GM21381 (cell line): ENCODE results near the gene DCLK3.

Source experiments
- ATAC-seq: cut with Tn5 transposase; IDR thresholded peaks from one replicate; pipeline ENCODE4 v1.9.1; 2021; ENCODE audit warnings: mild to moderate bottlenecking, moderate library complexity; ENCODE audit not compliant: unreplicated experiment

Gene DCLK3, protein sequence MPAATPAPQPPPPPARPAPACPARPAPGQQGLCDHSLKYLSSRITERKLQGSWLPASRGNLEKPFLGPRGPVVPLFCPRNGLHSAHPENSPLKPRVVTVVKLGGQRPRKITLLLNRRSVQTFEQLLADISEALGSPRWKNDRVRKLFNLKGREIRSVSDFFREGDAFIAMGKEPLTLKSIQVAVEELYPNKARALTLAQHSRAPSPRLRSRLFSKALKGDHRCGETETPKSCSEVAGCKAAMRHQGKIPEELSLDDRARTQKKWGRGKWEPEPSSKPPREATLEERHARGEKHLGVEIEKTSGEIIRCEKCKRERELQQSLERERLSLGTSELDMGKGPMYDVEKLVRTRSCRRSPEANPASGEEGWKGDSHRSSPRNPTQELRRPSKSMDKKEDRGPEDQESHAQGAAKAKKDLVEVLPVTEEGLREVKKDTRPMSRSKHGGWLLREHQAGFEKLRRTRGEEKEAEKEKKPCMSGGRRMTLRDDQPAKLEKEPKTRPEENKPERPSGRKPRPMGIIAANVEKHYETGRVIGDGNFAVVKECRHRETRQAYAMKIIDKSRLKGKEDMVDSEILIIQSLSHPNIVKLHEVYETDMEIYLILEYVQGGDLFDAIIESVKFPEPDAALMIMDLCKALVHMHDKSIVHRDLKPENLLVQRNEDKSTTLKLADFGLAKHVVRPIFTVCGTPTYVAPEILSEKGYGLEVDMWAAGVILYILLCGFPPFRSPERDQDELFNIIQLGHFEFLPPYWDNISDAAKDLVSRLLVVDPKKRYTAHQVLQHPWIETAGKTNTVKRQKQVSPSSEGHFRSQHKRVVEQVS

DNA sequence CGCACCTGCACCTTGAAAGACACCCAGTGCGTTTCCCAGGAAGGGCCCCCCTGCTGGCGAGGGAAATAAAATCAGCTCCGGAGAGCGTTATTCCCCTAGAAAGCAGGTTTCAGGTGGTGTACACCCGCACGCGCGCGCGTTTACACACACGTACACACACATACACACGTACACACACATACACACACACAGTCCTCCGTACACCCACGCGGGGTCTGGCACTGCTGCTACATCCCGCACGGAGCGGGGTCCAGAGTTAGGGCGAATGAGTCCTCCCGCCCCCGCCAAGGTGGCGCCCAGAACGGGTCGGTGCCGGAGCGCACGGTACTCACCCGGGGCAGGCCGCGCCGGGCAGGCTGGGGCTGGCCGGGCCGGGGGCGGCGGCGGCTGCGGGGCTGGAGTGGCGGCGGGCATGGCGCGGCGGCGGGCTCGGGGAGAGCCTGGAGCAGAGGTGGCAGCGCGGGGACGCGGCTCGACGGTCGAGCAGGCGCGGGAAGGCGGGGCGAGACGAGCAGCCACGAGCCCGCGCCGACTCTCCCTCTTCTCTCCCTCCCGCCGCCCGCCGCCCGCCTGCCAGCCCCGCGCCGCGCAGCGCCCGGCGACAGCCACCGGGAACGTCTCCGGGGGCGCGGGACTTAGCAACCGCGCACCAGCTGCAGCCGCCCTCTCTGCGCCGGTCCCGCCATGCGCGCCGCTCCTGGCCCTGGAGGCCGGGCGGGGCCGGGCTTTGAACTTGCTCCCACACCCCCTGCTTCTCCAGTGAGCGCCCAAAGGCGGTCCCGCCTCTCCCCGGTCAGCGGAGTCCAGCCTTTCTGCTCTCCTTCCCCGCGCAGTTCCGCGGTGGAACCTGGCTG is at the start of gene DCLK3:
TSS of gene DCLK3 (minus strand) at position 704 of the 854 bp plus-strand sequence. CDS start at position 414, 290 bp downstream.
- no peak for ATAC-seq

DNA sequence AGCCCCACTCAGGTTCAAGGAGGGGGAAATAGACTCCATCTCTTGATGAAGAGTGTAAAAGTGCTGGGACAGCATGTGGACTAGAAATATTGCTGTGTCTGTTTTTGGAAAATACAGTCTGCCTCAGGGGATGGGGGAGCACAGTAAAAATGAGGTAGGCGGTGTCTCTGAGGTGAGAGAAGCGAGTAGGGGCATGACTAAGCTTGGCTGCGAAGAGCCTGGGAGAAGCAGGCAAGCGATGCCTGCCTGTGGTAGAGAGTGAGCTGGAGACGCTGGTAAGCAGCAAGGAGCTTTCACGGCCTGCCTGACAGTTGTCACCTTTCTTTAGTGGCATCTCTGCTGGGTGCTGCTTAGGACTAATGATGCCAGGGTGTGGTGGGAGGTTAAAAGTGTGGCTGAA is 49.0 kb upstream of the DCLK3 start:
- no peak for ATAC-seq

DNA sequence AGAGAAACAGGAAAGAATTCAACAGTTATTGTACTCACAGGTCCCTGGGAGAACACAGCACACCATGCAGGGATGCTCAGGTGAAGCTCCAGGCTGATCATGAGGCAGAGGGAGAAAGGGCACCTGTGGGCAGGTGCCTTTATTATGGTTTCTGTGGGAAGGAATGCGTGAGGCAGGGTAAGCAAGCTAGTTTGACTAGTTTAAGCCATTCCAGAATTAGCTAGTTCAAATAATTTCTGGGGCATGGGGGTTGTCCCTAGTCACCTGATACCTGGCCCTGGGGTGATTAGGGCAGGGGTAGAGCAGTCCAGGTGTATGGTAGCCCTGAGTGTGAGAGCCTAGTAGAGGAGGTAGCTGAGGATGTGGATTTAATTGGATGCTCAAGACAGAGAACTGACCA is 47.9 kb upstream of the DCLK3 start:
- no peak for ATAC-seq

DNA sequence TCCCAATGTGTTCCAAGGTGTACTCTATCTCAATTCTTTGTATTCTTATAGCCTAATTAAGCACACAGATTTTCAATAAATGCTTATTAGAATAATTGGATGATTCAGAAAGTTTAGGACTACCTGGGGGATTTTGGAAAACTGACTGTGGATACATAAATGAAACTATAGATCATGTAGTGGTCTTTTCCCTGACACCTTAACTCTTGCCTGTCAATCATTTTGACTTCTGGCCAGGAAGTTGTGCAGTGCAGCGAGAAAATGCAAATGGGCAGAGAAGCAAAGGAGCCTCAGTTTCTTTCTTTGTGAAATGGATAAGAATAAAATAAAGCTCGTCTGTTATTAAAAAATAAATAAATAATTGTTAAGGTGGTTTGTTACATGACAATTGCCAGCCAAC is 47.4 kb upstream of the DCLK3 start:
- ATAC-seq = no peak

DNA sequence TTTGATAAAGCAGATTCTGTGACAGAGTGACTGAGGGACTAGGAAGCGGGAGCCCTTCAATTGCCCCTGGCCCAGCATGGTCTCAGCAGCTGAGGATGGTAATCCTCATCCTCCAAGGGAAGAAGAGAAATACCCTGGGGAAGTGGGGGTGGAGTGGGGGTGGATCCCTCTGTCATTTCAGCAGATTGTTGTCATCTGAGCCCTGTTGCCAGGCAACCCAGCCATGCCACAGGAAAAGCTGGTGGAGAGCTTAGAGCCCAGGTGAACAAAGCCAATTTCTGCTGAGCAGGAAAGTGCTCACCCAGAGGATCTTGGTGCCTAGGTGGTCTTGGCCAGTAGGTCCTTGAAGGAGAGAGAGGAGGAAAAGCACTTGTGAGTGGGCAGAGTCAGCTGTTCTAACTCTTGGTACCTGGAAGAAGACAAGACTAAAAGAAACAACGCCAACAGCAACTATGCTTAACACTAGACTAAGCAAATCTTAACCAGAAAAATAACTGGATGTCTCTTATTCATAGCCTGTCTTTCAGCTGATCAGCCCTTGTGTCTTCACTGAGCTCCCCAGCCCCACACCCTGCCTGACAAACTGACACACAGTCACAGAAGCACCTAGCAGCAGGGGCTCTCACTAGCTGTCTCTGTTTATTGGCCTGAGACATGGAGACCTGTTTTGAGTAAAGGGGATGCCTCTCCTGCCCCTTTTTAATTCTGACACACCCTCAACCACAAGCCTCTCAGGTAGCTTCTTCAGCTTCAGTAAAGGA is 40.1 kb upstream of the DCLK3 start:
- no peak for ATAC-seq

DNA sequence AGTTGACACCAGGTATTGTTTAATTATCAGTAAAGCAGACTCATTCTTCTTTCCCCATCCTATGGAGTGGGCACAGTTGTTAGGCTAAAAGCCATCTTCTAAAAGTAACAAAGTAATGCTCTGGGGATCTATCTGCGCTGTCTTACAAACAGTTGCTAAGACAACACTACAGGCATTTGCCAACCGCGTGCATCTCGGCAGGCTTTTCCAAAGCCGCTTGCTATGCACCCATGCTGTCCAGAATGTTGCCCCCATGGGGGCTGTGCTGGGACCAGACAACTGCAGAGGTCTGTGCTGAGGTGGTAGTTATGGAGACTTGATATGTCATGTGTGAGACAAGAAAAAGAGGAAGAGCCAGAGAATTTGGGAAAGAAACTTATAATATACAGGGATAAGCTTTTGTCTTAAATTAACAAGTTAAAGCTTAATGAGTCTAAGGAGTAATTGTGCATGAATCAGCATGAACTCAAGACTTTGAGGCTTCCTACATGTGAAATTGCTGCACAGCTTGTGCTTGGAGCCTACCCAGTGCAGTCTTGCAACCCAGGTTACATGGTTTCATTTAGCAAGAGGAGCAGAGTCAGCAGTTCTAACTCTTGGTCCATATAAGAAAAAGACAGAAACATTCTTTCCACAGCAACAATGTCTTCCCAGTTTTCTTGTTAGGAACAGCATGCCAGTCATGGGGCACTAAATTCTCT is 38.9 kb upstream of the DCLK3 start:
- no peak for ATAC-seq

DNA sequence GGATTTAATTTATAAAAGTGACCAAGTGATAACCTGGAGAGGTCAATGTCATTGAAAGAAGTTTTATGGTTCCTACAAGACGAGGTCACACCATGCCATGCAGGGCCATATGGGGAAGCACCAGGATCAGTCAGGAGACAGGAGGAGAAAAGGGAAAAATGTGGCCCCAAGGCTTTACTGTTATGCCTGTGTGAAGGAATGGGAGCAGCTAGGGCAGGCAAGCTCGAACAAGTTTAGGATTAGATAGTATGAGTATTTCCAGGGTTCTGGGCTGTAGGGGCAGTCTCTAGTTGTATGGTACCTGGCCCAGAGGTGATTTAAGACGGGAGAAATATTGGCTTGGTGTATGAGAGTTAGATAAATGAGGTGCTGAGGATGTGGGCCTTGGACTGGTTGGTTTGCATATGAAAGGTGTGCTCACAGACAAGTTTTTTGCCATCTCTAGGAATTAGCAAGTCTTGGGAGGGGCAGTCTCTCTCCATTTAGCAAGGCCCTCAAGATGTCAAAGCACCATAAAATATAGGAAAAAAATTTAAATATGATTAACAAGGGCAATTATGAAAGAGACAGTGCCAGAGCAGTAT is 36.3 kb upstream of the DCLK3 start:
- ATAC-seq = no peak

DNA sequence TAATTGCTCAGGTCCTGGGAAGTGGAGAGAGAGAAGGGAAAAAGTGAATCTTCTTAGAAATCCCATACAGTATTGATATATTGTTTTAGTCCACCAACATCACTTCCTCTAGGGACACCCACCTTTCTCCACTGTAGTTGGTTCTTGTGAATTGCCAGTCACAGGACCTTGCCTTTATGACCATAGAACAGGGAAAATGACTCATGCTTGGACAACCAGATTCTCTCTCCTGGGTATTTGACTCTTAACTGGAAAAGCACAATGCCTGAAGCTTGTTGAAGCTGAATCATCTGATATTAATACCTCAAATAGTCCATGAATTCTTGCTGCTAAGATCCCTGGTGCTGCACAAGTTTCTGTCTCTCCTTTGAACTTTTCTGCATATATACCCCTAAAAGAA is 32.5 kb upstream of the DCLK3 start:
- ATAC-seq = no peak

DNA sequence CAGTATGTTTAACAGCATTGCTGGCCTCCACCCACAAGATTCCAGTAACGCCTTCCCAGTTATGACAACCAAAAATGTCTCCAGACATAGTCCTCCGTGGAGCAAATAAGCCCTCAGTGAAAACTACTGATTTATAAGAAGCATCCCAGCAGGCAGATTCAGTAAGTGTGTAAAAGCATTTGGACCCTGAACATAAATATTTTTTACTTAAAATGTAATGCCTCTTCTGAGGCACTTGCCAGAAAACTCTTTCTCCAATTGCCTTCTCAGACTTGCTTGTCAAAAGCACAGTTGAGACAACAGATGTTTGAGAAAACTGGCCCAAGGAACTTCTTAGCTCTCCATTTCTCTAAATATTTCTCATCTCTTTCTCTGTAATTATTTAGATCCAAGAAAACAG is 31.8 kb upstream of the DCLK3 start:
- no peak for ATAC-seq

DNA sequence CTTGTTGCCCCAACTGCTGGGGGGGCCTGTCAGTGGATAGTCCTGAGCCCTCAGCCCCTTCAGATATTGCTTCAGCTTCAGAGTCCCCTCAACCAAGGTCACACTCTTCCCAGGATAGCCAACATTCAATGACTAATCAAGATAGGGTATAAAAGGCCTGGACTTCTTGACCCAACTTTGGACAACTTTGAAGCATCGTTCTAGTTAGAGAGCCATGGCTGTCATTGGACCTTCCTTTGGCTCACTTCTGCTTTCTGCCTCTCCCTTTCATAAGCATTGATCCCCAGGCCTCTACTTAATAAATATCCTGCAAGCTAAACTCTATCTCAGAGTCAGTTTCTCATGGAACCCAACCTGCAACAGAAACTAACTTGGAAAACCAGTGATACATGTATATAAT is 31.3 kb upstream of the DCLK3 start:
- ATAC-seq = no peak

DNA sequence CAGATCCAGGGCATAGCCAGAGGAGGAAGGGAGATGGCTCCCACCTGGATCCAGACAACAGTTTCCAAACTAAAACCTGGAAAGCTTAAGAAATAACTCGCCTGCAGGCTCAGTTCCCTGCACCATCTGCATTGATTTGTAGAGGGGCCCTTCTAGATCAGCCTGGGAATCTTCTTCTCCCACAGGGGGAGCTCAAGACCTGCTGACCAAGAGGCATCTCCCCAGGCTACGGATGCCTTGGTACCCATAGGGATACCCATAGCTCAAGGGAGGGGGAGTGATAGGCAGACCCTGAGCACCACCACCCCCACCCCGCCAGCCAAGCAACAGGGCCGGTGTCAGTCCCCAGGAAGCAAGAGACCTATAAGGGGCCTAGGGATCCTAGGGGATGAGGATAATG is 28.0 kb upstream of the DCLK3 start:
- no peak for ATAC-seq

DNA sequence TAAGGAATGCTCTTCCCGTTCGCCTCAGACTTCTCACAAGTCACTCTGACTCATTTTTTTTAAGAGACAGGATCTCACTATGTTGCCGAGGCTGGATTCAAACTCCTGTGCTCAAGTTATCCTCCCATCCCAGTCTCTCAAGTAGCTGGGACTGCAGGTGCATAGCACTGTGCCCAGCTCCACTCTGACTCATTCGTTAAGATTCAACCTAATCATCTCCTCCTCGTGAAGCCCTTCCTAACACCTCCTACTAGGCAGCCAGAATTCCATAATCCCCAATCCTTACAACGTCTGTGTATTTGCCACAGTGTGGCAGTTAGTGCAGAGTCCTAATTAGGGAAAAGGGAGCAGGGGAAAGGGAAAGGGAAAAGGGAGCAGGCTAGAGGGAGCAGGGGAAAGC is 26.4 kb upstream of the DCLK3 start:
- no peak for ATAC-seq

DNA sequence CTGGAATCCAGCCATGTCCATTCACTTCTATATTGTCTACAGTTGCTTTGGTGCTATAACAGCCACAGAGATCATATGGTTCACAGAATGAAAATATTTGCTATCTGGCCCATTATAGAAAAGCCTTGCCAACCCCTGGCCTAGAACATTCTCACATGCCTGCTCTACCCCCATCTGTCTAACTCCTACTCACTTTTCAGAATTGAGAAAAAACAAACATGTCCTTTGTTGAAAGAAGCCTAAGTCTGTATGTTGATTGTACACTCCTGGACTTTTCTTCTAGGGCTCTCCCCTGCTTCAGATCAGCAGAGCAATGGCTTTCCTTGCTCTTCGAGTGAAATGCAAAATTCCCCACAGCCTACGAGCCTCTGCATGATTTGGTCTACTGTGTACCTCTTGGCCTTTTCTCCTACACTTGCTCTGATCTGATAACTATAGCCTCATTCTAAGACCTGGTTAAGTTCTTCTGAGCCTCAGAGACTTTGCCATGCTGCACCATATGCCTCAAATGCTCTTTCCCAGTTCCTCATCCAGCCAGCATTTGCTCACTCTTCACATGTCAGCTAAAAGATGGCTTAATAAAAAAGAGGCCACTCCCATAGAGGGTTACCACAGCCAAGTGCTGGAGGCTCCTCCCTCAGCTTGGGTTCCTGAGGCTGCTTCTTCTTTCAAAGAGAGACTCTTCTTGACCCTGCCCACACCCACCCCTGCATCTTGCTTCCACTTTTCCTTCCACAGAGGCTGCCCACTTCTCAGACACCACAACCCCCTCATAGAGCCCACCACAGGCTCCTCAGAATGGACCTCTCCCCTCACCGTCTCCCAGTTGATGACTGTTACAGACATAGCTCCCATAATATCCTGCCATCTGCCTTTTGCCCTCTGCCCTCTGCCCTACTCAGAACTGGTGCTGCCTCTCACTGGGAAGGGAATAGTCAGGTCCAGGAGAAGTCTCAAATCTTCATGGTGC is 22.9 kb upstream of the DCLK3 start:
- no peak for ATAC-seq

DNA sequence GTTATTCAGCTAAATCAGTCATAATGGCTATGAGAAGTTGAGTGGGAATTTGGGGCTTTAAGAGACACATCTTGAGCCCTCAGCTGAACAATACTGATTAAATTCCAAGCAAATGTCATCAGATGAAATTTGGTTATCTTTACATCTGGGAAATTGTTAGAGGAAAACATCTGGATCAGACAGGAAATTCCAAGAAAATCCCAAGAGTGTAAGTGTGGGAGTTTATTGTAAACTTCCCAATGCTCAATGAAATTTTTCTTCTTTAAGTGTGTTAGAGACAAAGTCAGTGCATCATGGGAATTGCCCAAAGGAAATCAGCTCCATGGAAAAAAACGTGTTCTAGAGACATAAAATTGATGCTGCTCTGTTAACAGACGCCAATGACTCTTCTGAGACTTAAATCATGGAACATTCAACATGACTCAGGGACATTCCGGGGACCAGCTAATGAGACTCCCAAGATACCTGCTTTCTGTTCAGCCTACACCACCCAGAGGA is 19.8 kb upstream of the DCLK3 start:
- ATAC-seq = no peak

DNA sequence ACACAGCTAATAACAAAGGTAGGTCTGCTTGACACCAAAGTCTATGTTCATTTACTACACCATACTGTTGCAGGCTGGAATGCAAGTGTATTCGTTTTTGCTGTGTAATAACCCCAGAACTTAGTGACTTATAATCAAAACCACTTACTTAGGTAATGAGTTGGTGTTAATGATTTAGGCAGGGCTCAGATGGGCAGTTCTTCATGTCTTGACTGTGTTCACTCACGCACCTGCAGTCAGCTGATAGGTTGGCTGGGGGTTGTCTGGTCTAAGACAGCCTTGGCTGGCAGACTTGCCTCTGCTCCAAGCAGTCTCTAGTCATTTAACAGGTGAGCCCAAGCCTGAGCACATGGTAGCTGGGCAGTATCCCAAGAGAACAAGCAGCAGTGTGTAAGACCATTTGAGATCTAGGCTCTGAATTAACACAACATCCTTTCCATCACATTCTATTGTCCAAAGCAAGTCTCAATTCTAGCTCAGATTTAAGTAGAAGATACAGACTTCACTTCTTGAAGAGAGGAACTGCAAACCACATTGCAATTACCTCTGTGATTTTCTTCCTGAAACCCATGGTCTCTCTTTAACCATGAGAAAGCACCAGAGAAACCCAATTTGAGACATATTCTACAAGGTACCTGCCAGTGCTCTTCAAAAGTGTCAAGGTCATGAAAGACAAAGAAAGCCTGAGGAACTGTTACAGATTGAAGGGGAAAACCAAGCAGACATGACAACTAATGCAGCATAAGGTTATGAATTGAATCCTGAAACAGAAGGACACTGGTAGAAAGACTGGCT is 13.3 kb upstream of the DCLK3 start:
- peak; percentile 63 for ATAC-seq

DNA sequence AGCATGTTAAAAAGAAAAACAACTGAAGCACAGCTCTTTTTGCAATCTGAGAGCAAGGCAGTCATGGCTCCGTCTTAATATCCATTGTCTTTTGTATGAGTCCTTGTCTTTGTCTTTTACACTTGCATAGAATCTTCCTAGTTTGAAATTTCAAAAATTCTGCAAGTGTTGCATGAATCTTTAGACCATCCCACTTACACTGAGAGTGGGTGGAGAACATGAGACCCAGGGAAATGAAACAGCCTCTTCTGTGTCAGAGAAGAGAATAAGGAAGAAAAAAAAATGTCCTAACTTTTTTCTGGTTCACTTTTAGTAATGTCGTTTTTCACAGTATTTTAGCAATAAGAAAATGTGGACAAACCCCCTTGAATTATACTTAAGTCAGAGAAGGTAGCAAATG is 12.1 kb upstream of the DCLK3 start:
- no peak for ATAC-seq

DNA sequence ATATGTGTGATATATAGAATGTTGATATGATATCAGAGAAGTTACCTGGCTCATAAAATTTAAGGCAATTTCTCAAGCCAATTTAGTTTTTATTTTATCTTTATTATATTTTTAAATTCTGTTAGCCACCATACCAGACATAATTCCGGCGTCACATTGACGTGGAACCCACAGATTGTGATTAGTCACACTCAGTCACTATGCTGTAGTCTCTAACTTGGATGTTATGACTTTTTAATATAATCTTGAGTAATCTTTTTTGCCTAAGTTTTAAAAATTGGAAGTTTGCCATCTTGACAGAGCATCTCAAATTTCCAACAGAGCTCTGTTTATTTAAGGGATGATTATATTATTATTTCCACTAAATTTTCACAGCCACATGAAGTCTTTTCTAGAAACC is 9.7 kb upstream of the DCLK3 start:
- ATAC-seq = no peak
